ENCODE results near the gene RAPGEF3. TPM values are rescaled to one million over a fixed set of nuclear protein-coding genes. Genes with fewer than 3 reads are reported as not detected.

RAPGEF3 gene
- total and polyA plus RNA-seq, 4 donors = 1.3 to 4.3 (median 1.4) TPM

DNA sequence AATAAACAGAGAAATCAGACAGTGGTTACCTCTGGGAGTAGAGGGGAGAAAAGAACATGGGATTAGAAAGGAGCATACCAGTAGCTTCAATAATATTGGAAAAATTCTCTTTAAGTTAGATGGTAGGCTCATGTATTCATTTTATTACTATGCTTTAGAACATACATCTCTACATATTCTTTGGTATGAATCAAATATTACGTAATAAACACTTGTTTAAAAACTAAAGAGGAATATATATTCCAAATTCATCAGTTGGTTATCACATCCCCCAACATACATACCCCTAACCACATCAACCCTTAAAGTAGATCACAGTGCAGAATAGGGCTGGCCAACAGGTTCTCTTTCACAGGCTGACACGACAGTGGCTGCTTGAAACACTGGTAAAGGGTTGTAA is 58.4 kb downstream of the RAPGEF3 start:
- Histone ChIP-seq H3K27me3 (ENCODE audit: control insufficient read depth in 4 of 4, insufficient read depth in 4 of 4, low read length in 3 of 4) (no peaks in the 10 kb centered on the region), H3K4me1 (ENCODE audit: control insufficient read depth in 4 of 4, insufficient read depth in 4 of 4, low read length in 3 of 4) (peaks cover 5 to 7% (median 6%) of the 10 kb centered on the region in 4 donors), H3K9me3 (ENCODE audit: control insufficient read depth in 4 of 4, low read length in 3 of 4) (no peaks in the 10 kb centered on the region), H3K4me3 (ENCODE audit: low read depth in 1 of 3, low read length in 3 of 3) (no peak overlapping the region), H3K36me3 (ENCODE audit: control insufficient read depth in 4 of 4, insufficient read depth in 3 of 4, low read depth in 1 of 4, low read length in 3 of 4) (peaks cover 2 to 13% (median 12%) of the 10 kb centered on the region in 4 donors), H3K27ac (ENCODE audit: low read depth in 1 of 2, low read length in 2 of 2) (no peak overlapping the region), H3K9ac (ENCODE audit: low read depth in 1 of 2, low read length in 2 of 2) (no peak overlapping the region)
- TF ChIP-seq HNF4G (IDR thresholded peaks at IDR 0.05) = no peak
- TF ChIP-seq, protein P1, sequence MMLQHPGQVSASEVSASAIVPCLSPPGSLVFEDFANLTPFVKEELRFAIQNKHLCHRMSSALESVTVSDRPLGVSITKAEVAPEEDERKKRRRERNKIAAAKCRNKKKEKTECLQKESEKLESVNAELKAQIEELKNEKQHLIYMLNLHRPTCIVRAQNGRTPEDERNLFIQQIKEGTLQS (IDR thresholded peaks at IDR 0.05) = no peak
- no peak for TF ChIP-seq GABPA (IDR thresholded peaks at IDR 0.05 in 1 of 2, conservative IDR thresholded peaks at IDR 0.05 in 1 of 2)
- TF ChIP-seq HNF4A (conservative IDR thresholded peaks at IDR 0.05) = no peak
- 96% methylated on average over 2 of the region's 2 CpGs for WGBS
- no peak for DNase-seq (ENCODE audit: low spot score)

- H3K9me3 ChIP-seq (ENCODE audit: control insufficient read depth in 4 of 4, low read length in 3 of 4) = no peaks in the 10 kb centered on the region
Observed at GRCh38 chr12:47698631-47699030, 60.0 kb downstream of the RAPGEF3 start.

DNA sequence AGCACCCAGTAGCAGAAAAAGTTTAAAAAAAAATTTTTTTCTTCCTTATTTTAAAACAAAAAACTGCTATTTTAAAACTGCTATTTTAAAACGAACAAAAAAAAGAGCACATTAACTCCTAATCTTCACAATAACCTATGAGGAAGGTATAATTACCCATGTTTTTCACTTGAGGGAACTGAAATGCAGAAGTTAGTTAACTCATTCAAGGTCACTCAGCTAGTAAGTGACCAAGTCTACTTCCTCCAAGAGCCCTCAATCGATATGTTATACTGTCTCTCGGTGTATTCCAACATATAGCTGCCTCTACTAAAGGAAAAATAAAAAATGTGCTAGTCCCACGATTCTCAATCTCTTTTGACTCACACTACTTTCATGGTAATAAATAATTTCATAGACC is 60.6 kb downstream of the RAPGEF3 start:
- H3K4me3 ChIP-seq (ENCODE audit: low read depth in 1 of 3, low read length in 3 of 3) = no peak overlapping the region
- H3K4me1 ChIP-seq (ENCODE audit: control insufficient read depth in 4 of 4, insufficient read depth in 4 of 4, low read length in 3 of 4) = no peaks in the 10 kb centered on the region
- no peak for DNase-seq (ENCODE audit: low spot score)
- no peaks in the 10 kb centered on the region for H3K9me3 ChIP-seq (ENCODE audit: control insufficient read depth in 4 of 4, low read length in 3 of 4)
- 87% methylated on average over 4 of the region's 4 CpGs for WGBS
- no peak overlapping the region for H3K27ac ChIP-seq (ENCODE audit: low read depth in 1 of 2, low read length in 2 of 2)
- no peak for TF ChIP-seq JUND (IDR thresholded peaks at IDR 0.05)
- TF ChIP-seq, protein P2, sequence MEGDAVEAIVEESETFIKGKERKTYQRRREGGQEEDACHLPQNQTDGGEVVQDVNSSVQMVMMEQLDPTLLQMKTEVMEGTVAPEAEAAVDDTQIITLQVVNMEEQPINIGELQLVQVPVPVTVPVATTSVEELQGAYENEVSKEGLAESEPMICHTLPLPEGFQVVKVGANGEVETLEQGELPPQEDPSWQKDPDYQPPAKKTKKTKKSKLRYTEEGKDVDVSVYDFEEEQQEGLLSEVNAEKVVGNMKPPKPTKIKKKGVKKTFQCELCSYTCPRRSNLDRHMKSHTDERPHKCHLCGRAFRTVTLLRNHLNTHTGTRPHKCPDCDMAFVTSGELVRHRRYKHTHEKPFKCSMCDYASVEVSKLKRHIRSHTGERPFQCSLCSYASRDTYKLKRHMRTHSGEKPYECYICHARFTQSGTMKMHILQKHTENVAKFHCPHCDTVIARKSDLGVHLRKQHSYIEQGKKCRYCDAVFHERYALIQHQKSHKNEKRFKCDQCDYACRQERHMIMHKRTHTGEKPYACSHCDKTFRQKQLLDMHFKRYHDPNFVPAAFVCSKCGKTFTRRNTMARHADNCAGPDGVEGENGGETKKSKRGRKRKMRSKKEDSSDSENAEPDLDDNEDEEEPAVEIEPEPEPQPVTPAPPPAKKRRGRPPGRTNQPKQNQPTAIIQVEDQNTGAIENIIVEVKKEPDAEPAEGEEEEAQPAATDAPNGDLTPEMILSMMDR (IDR thresholded peaks at IDR 0.05; ENCODE audit: low read depth, low read length, missing input control) = no peak
- TF ChIP-seq, protein P3, sequence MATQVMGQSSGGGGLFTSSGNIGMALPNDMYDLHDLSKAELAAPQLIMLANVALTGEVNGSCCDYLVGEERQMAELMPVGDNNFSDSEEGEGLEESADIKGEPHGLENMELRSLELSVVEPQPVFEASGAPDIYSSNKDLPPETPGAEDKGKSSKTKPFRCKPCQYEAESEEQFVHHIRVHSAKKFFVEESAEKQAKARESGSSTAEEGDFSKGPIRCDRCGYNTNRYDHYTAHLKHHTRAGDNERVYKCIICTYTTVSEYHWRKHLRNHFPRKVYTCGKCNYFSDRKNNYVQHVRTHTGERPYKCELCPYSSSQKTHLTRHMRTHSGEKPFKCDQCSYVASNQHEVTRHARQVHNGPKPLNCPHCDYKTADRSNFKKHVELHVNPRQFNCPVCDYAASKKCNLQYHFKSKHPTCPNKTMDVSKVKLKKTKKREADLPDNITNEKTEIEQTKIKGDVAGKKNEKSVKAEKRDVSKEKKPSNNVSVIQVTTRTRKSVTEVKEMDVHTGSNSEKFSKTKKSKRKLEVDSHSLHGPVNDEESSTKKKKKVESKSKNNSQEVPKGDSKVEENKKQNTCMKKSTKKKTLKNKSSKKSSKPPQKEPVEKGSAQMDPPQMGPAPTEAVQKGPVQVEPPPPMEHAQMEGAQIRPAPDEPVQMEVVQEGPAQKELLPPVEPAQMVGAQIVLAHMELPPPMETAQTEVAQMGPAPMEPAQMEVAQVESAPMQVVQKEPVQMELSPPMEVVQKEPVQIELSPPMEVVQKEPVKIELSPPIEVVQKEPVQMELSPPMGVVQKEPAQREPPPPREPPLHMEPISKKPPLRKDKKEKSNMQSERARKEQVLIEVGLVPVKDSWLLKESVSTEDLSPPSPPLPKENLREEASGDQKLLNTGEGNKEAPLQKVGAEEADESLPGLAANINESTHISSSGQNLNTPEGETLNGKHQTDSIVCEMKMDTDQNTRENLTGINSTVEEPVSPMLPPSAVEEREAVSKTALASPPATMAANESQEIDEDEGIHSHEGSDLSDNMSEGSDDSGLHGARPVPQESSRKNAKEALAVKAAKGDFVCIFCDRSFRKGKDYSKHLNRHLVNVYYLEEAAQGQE (IDR thresholded peaks at IDR 0.05) = no peak
- TF ChIP-seq GABPA (IDR thresholded peaks at IDR 0.05 in 1 of 2, conservative IDR thresholded peaks at IDR 0.05 in 1 of 2) = no peak
- no peak for TF ChIP-seq SP1 (IDR thresholded peaks at IDR 0.05)
- TF ChIP-seq ZBTB33 (IDR thresholded peaks at IDR 0.05) = no peak
- no peak for TF ChIP-seq YY1 (IDR thresholded peaks at IDR 0.05)
- TF ChIP-seq RXRA (IDR thresholded peaks at IDR 0.05) = no peak
- no peak for TF ChIP-seq TAF1 (conservative IDR thresholded peaks at IDR 0.05)
- TF ChIP-seq FOXA2 (IDR thresholded peaks at IDR 0.05) = no peak
- no peak for TF ChIP-seq HNF4A (conservative IDR thresholded peaks at IDR 0.05)
- peaks cover 2 to 16% (median 15%) of the 10 kb centered on the region in 4 donors for H3K36me3 ChIP-seq (ENCODE audit: control insufficient read depth in 4 of 4, insufficient read depth in 3 of 4, low read depth in 1 of 4, low read length in 3 of 4)
- no peak overlapping the region for H3K9ac ChIP-seq (ENCODE audit: low read depth in 1 of 2, low read length in 2 of 2)
- H3K27me3 ChIP-seq (ENCODE audit: control insufficient read depth in 4 of 4, insufficient read depth in 4 of 4, low read length in 3 of 4) = no peaks in the 10 kb centered on the region

More at GRCh38 chr12:47698631-47699030, 60.0 kb downstream of the RAPGEF3 start:
- Histone ChIP-seq H3K27me3 (ENCODE audit: control insufficient read depth in 4 of 4, insufficient read depth in 4 of 4, low read length in 3 of 4) (no peaks in the 10 kb centered on the region), H3K4me1 (ENCODE audit: control insufficient read depth in 4 of 4, insufficient read depth in 4 of 4, low read length in 3 of 4) (no peaks in the 10 kb centered on the region), H3K9ac (ENCODE audit: low read depth in 1 of 2, low read length in 2 of 2) (no peak overlapping the region), H3K27ac (ENCODE audit: low read depth in 1 of 2, low read length in 2 of 2) (no peak overlapping the region), H3K36me3 (ENCODE audit: control insufficient read depth in 4 of 4, insufficient read depth in 3 of 4, low read depth in 1 of 4, low read length in 3 of 4) (peaks cover 2 to 15% (median 14%) of the 10 kb centered on the region in 4 donors), H3K4me3 (ENCODE audit: low read depth in 1 of 3, low read length in 3 of 3) (no peak overlapping the region)
- 97% methylated on average over 7 of the region's 7 CpGs for WGBS
- DNase-seq (ENCODE audit: low spot score) = no peak
- TF ChIP-seq GABPA (IDR thresholded peaks at IDR 0.05 in 1 of 2, conservative IDR thresholded peaks at IDR 0.05 in 1 of 2) (no peak), RAD21 (IDR thresholded peaks at IDR 0.05) (no peak), YY1 (IDR thresholded peaks at IDR 0.05) (no peak), JUND (IDR thresholded peaks at IDR 0.05) (no peak)
- TF ChIP-seq, protein P1 (IDR thresholded peaks at IDR 0.05) = no peak
- TF ChIP-seq, protein P2 (IDR thresholded peaks at IDR 0.05; ENCODE audit: low read depth, low read length, missing input control) = no peak
- TF ChIP-seq, protein P4, sequence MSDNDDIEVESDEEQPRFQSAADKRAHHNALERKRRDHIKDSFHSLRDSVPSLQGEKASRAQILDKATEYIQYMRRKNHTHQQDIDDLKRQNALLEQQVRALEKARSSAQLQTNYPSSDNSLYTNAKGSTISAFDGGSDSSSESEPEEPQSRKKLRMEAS (IDR thresholded peaks at IDR 0.05) = no peak
